Breast epithelium (tissue), 3 donors: ENCODE results near the gene UNC45B.

Source experiments
- CTCF ChIP-seq, 3 donors: fragments of 450-650 bp; IDR thresholded peaks; one replicate each; pipeline ENCODE4 v1.5.1; 2016 to 2017; ENCODE audit warnings: antibody characterized with exemption in 3 of 3, mild to moderate bottlenecking in 3 of 3, moderate library complexity in 3 of 3
- POLR2A ChIP-seq: fragments of 450-650 bp; IDR thresholded peaks from one replicate; pipeline ENCODE4 v1.6.1; 2016; ENCODE audit warnings: antibody characterized with exemption, mild to moderate bottlenecking, moderate library complexity

GRCh38 chr17:35218915-35219314, 71.3 kb downstream of the UNC45B start:
- TF ChIP-seq CTCF (IDR thresholded peaks at IDR 0.05) (no peak), POLR2A (no peak)
